Measurements from ENCODE around the gene ZNF860. TPM values are rescaled to one million over a fixed set of nuclear protein-coding genes. Genes with fewer than 3 reads are reported as not detected.
"Not testable (repeated sequence)": the region's sequence is repeated elsewhere in the genome, so short reads cannot be mapped to it uniquely, and the experiment has no call there.

Gene ZNF860
- total RNA-seq, 2 experiments from 2014 or later = 20.3 to 22.2 TPM

DNA sequence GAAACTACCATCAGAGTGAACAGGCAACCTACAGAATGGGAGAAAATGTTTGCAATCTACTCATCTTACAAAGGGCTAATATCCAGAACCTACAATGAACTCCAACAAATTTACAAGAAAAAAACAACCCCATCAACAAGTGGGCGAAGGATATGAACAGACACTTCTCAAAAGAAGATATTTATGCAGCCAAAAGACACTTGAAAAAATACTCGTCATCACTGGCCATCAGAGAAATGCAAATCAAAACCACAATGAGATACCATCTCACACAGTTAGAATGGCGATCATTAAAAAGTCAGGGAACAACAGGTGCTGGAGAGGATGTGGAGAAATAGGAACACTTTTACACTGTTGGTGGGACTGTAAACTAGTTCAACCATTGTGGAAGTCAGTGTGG lies 34.1 kb downstream of the ZNF860 start:
- H2AFZ ChIP-seq (ENCODE audit: low read length); H3K79me2 ChIP-seq (ENCODE audit: insufficient read depth, low read depth, low read length); H3K36me3 ChIP-seq (ENCODE audit: insufficient read depth, low read length); CTCF ChIA-PET (ENCODE audit: unreplicated experiment); H3K27ac ChIP-seq (ENCODE audit: low read depth, low read length, poor library complexity, severe bottlenecking); H3K9me3 ChIP-seq (ENCODE audit: low read length); H3K4me3 ChIP-seq (ENCODE audit: low read depth, low read length, poor library complexity, severe bottlenecking); H3K9me2 ChIP-seq (ENCODE audit: insufficient read depth, low read length); H4K20me1 ChIP-seq (ENCODE audit: insufficient read depth, low read length); BruUV-seq (replicated peaks); DNase-seq (ENCODE audit: low spot score); intact Hi-C loops (cut with micrococcal nuclease; ENCODE audit: unreplicated experiment); H3K4me2 ChIP-seq (ENCODE audit: low read length): not testable (repeated sequence)
- H3K4me1 ChIP-seq (ENCODE audit: insufficient read depth, low read length, poor library complexity, severe bottlenecking) = peaks cover 22% of the 10 kb centered on the region
- POLR2A ChIA-PET = interaction anchor here (0.7 kb wide), 1 partner anchor 373 kb away, joined by 3 read pairs; no protein-coding TSS in a partner anchor

DNA sequence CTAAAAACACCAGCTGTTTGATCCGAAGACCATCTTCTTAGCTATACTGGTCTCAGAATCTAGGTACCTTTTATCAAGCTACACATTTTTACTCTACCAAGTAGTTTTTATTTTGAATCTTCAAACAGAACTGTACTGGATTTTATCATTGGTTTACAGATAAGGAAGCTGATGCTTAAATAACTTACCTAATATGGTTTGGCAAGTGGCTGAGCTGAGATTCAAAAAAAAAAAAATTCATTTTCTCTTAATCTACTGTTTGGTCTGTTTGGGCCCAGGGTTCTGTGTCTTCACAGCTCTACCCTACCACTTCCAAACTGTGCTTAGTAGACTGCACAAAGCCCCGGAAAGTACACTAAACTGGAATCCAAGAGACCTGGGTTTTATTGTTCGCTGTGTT lies 35.7 kb downstream of the ZNF860 start:
- DNase-seq (ENCODE audit: low spot score) = no peak
- Histone ChIP-seq H4K20me1 (ENCODE audit: insufficient read depth, low read length) (no peaks in the 10 kb centered on the region), H2AFZ (ENCODE audit: low read length) (no peak overlapping the region), H3K79me2 (ENCODE audit: insufficient read depth, low read depth, low read length) (no peaks in the 10 kb centered on the region), H3K9me2 (ENCODE audit: insufficient read depth, low read length) (no peaks in the 10 kb centered on the region), H3K4me2 (ENCODE audit: low read length) (no peak overlapping the region), H3K36me3 (ENCODE audit: insufficient read depth, low read length) (no peaks in the 10 kb centered on the region; the same call in 1 of the 2 replicates), H3K4me3 (ENCODE audit: low read depth, low read length, poor library complexity, severe bottlenecking) (no peak overlapping the region), H3K9me3 (ENCODE audit: low read length) (no peaks in the 10 kb centered on the region), H3K27ac (ENCODE audit: low read depth, low read length, poor library complexity, severe bottlenecking) (no peak overlapping the region), H3K4me1 (ENCODE audit: insufficient read depth, low read length, poor library complexity, severe bottlenecking) (peaks cover 22% of the 10 kb centered on the region)
- no peak for TF ChIP-seq EZH2phosphoT487 (IDR thresholded peaks at IDR 0.05; ENCODE audit: borderline replicate concordance, low read depth, low read length)
- TF ChIP-seq, protein P1, sequence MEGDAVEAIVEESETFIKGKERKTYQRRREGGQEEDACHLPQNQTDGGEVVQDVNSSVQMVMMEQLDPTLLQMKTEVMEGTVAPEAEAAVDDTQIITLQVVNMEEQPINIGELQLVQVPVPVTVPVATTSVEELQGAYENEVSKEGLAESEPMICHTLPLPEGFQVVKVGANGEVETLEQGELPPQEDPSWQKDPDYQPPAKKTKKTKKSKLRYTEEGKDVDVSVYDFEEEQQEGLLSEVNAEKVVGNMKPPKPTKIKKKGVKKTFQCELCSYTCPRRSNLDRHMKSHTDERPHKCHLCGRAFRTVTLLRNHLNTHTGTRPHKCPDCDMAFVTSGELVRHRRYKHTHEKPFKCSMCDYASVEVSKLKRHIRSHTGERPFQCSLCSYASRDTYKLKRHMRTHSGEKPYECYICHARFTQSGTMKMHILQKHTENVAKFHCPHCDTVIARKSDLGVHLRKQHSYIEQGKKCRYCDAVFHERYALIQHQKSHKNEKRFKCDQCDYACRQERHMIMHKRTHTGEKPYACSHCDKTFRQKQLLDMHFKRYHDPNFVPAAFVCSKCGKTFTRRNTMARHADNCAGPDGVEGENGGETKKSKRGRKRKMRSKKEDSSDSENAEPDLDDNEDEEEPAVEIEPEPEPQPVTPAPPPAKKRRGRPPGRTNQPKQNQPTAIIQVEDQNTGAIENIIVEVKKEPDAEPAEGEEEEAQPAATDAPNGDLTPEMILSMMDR (conservative IDR thresholded peaks at IDR 0.05; ENCODE audit: low read length) = no peak
- intact Hi-C loops (cut with micrococcal nuclease; ENCODE audit: unreplicated experiment) = no loop called here
- ChIA-PET CTCF (ENCODE audit: unreplicated experiment) (no interaction called here), POLR2A (interaction anchor here (0.5 to 1.9 kb wide), 14 partner anchors 8 to 652 kb away, joined by 3 to 8 read pairs (median 4); no protein-coding TSS in a partner anchor)
- no TSS peak for BruUV-seq (replicated peaks)

DNA sequence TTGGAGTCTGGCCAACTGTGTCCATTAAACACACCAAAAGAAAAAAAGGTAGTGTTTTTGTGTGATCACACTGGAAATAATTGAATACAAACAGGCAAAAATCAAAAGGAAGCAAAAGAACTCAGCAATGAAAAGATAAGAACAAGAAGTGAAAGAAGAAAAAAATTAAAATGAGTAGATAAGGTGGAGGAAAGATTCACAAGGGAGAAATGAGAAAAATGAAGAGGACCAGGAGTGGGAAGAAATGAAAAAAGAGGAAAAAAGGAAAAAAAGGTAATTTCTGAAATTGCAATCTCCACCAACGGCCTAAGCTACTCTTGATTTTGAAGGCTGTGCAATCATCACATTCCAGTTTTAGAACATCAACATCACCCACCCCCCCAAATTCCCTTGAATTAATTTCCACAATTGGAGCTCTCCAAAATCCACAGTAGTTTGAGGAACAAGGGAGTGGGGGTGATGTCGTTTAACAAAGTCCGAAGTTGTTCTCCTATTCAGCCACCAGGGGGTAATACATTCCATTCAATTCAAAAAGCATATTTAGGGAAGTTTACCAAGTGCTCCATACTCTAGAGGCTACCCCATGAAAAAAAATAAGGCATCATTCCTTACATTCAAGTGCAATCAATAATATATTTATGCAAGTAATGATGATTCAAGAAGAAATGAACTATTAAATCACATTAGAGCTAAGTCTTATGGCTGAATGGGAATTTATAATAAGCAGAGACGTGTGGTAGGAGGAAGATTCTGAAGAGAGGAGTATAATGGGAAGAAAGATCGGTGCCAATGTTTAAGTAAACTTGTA lies 37.4 kb downstream of the ZNF860 start:
- Histone ChIP-seq H3K9me2 (ENCODE audit: insufficient read depth, low read length) (no peaks in the 10 kb centered on the region), H3K4me2 (ENCODE audit: low read length) (peak overlapping the region; percentile 39), H2AFZ (ENCODE audit: low read length) (peak overlapping the region; percentile 59; the same call in 1 of the 2 replicates), H3K4me3 (ENCODE audit: low read depth, low read length, poor library complexity, severe bottlenecking) (no peak overlapping the region), H3K79me2 (ENCODE audit: insufficient read depth, low read depth, low read length) (no peaks in the 10 kb centered on the region), H3K9me3 (ENCODE audit: low read length) (peaks cover 3% of the 10 kb centered on the region; the same call in 1 of the 2 replicates), H3K36me3 (ENCODE audit: insufficient read depth, low read length) (peaks cover 2% of the 10 kb centered on the region), H3K4me1 (ENCODE audit: insufficient read depth, low read length, poor library complexity, severe bottlenecking) (peaks cover 26% of the 10 kb centered on the region), H4K20me1 (ENCODE audit: insufficient read depth, low read length) (no peaks in the 10 kb centered on the region), H3K27ac (ENCODE audit: low read depth, low read length, poor library complexity, severe bottlenecking) (no peak overlapping the region)
- POLR2A ChIA-PET = interaction anchor here (0.5 to 1.9 kb wide), 18 partner anchors 17 to 483 kb away, joined by 3 to 7 read pairs (median 3); partner anchors contain the start of gene GPD1L
- TF ChIP-seq, protein P1 (conservative IDR thresholded peaks at IDR 0.05; ENCODE audit: low read length) = peak; percentile 97
- TF ChIP-seq EZH2phosphoT487 (IDR thresholded peaks at IDR 0.05; ENCODE audit: borderline replicate concordance, low read depth, low read length) = no peak
- peak; percentile 72 for DNase-seq (ENCODE audit: low spot score)
- intact Hi-C loops (cut with micrococcal nuclease; ENCODE audit: unreplicated experiment) = loop anchor here (1.0 kb wide), 1 partner anchor 125 kb away; no protein-coding TSS in a partner anchor
- no TSS peak for BruUV-seq (replicated peaks)
- CTCF ChIA-PET (ENCODE audit: unreplicated experiment) = interaction anchor here (0.6 to 1.8 kb wide), 3 partner anchors 96 to 125 kb away, joined by 3 to 8 read pairs (median 3); no protein-coding TSS in a partner anchor

All from OCI-LY7 (cell line).